Fibroblast of skin of abdomen (primary cell): ENCODE results near the gene HEATR1.

ENCODE experiments used
- DNase-seq: peaks from one replicate; pipeline ENCODE4 v3.0.0-alpha.2; 2013

Gene HEATR1

GRCh38 chr1:236535662-236536161 is 68.6 kb downstream of the HEATR1 start:
- DNase-seq = no peak

DNA sequence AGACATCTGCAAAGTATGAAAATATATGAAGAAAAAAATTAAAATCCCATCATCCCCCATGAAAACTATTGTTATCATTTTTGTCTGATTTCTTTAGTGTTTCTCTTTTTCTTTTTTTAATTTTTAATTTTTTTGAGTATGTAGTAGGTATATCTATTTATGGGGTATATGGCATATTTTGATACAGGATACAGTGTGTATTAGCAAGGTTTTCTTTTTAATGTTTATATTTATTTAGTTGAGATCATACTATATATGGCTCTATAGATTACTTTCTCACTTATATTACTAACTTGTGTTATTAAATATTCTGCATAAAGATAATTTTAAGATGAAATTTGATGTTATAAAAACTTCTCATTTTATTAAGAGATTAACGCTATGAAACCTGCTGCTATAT is 69.1 kb downstream of the HEATR1 start:
- DNase-seq = no peak

DNA sequence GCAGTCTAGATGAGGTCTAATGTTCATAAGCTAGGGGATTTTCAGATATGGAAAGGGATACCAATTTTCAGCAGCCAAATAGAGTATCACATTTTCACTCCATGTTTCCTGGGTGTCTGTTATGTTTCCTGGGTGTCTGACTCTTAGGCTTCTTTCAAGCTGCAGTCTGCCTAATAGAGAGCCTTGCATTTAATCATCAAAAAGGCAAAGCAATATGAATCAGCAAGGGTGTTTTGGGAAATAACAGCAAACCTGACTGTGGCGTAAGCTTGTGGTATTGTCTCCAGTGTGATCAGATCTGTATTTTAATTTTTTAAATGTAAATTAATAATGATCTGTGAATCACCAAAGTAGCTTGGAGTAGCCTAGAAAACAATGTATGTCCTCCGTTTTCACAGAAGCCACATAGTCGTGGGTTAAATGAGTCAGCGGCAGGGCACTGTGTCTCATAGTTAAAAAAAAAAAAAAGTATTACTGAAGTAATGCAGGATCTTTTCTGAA is 70.1 kb downstream of the HEATR1 start:
- peak; percentile 74 for DNase-seq

- DNase-seq = no peak
Observed at GRCh38 chr1:236532850-236533249, 71.5 kb downstream of the HEATR1 start.

DNA sequence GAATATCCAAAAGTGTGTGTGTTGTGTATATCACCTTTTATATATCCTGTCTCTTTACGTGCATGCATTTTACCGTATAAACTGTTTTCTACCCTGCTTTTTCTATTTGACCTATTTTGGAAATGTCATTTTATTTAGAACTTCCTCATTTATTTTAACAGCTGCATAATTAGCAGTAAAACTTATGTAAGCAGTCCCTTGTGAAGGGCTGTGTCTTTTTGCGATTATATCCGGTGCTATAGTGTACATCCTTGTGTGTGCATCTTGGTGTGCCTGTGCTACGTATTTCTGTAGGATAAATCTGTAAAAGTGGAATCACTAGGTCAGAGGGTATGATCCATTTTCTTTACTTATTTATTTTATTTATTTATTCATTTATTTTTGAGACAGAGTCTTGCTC is 73.4 kb downstream of the HEATR1 start:
- DNase-seq = no peak

GRCh38 chr1:236530286-236530685 is 74.0 kb downstream of the HEATR1 start:
- no peak for DNase-seq

DNA sequence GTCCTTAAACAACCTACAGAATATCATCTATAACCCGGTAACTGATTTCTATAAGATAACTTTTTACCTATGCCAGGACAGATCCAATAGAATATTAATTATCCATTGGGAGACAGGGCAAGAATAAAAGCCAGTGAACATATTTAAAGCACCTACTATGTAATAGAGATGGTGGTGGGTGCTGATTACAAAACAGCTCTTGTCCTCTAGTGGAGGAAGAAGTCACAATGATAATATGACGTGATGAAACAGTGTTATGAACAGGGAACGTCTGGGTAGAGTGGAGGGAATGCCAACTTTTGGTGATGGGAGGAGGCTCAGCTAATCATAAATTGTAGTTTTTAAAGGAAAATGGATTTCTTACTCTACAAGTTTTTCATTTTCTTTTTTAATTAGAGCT is 78.2 kb downstream of the HEATR1 start:
- no peak for DNase-seq

DNA sequence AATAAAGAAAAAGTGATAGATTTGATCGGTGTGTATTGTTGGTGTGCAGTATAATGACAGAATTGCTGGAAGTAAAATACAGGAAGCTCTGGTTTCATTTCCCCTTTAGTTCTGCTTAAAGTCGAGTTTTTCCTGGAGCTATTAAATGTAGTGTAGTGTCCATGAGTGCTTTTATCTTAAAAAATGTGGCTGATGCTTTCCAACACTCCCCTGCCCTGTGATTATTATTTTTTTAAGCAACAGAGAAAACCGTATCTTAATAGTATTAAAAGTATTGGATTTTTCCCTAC is 79.5 kb downstream of the HEATR1 start:
- DNase-seq = no peak

- peak; percentile 84 for DNase-seq
Observed at GRCh38 chr1:236524142-236524894, 80.0 kb downstream of the HEATR1 start.

DNA sequence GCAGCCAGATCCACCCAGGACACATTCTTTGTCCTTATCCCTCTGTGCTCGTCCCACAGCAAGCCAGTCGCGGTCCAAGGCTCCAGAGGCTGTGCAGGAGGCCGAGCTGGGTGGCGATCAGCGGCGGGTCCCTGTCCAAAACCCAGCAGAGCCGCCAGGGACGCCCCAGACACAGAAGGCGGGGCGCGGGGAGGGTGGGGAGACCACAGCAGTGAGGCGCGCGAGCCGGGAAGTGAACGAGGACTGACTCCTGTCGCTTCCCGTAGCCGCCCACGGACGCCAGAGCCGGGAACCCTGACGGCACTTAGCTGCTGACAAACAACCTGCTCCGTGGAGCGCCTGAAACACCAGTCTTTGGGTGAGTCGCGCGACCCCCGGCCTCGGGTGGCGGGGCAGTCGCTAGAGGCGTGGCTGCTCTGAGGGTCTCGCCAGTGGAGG is 80.6 kb downstream of the HEATR1 start, which contains the start of gene LGALS8:
TSS of gene LGALS8 (plus strand) at position 279 of the 438 bp plus-strand sequence. CDS start 2,089 bp downstream, outside the sequence.
- DNase-seq = peak; percentile 83

DNA sequence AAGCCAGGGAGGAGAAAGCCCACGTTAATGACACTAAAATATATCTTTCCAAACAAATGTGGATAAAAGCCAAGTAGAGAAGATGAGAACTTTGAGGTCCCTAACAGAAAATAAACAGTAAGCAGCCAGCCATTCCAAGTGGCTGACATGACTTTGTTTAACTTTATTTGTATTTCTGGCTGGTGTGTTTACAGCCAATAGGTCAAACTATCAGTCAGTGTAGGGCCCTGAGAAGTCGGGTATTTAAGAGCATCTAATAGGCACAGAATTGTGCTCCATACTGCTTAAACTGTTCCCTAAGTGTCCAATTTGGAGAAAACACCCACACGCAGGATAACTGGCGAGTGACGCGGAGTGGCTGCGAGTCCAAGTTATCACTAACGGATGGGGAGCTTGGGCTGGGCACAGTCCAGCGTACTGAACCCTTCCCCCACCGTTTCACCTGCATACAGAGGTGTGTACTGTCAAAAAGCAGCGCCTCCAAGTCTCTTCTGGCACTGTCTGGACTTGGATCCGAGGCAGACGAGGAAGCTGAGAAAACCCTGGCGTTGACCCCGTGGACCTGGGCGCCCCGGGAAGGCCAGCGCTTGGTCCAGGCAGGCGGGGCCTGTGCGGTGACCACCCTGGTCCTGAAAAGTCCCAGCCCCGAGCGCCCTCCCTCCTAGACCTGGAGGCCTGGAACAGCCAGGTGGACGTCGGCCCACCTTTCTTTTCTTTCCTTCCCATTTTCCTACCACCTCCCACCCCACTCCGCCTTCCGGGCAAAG is 81.2 kb downstream of the HEATR1 start:
- DNase-seq = no peak

DNA sequence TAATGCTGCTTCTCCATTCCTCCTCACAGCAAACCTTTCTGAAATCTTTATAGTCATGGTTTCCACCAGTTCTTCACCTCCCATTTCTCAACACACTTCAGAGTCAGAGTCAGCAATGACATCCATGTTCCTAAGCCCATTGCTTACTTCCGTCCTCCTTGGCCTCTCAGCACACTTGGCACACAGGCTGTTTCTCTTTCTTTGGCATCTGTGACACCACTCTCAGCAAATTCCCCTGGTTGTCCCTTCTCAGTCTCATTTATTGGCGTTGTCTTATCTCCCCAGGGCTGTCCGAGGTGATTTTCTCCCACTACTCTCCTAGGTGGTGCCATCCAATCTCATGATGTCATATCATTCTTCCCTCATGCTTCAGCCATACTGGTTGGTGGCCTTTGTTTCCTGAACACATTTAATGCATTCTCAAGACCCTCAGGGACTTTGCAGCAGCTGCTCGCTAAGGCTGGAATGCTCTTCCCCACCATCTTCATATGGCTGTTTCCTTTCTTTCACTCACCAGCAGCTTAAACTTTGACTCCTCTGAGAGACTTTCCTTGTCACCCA is 83.8 kb downstream of the HEATR1 start:
- no peak for DNase-seq

- DNase-seq = peak; percentile 48
Observed at GRCh38 chr1:236518322-236518721, 86.0 kb downstream of the HEATR1 start.

- peak; percentile 69 for DNase-seq
Observed at GRCh38 chr1:236516929-236517704, 87.2 kb downstream of the HEATR1 start.

DNA sequence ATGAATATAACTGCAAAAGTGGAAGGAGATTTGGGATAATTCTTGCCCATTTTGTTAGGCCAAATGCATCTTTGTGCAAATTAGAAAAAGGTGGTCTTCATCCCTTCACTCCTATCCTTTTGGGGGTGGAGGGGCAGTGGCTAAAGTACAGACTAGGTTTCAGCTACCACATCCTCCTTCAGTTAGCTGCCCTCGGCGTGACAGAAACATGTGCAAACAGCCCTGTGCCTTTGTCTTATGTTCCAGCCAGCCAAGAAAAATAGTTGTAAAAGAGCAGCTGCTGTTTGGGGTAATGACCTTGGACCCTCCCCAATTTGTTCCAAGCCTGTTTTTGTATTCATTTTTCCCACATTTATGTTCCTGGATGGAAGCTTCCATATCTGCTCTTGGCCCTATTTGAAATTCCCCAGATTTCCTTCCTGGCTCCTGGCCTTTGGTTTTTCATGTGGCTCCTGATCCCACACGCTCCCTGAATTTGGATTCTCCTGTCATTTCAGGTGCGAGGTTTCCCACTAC is 88.8 kb downstream of the HEATR1 start:
- no peak for DNase-seq

GRCh38 chr1:236514703-236515442 is 89.4 kb downstream of the HEATR1 start:
- no peak for DNase-seq

GRCh38 chr1:236511735-236512418 is 92.4 kb downstream of the HEATR1 start:
- no peak for DNase-seq

GRCh38 chr1:236509647-236510401 is 94.5 kb downstream of the HEATR1 start:
- no peak for DNase-seq

- no peak for DNase-seq
Observed at GRCh38 chr1:236509203-236509602, 95.1 kb downstream of the HEATR1 start.

DNA sequence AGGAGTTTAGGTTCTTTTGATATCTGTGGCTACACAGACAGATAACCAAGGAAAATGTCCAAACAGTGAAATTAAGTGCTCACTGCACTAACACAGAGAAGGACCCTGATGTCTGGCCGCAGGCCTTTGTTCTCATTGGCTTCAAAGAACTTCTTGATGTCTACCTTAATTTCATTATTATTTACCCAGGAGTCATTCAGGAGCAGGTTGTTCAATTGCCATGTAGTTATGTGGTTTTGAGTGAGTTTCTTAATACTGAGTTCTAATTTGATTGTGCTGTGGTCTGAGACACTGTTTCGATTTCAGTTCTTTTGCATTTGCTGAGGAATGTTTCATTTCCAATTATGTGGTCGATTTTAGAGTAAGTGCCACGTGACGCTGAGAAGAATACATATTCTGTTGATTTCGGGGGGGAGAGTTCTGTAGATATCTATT is 95.7 kb downstream of the HEATR1 start:
- no peak for DNase-seq
